Measurements from ENCODE around the gene ENPP4. TPM values are rescaled to one million over a fixed set of nuclear protein-coding genes. Genes with fewer than 3 reads are reported as not detected.

Gene ENPP4
- total and polyA plus RNA-seq, 9 of the 15 experiments (the other 6 are each of a cell fraction or from before 2014, with no cell fraction given), result 0.07 TPM; not detected in 8

- BruUV-seq (replicated peaks), result no TSS peak
- H3K79me2 ChIP-seq (ENCODE audit: control insufficient read depth, insufficient read depth, low read length), result no peaks in the 10 kb centered on the region
- H3K9me1 ChIP-seq (ENCODE audit: control insufficient read depth, insufficient read depth, low read length), result no peaks in the 10 kb centered on the region
- no peaks in the 10 kb centered on the region; a peak in 1 of 5 replicates for H3K27me3 ChIP-seq (ENCODE audit: control insufficient read depth in 2 of 2, insufficient read depth in 2 of 2, low read length in 2 of 2)
- H3K36me3 ChIP-seq (ENCODE audit: control insufficient read depth, insufficient read depth, low read length), result no peaks in the 10 kb centered on the region
- no peak overlapping the region for H3K4me3 ChIP-seq
- H3K4me1 ChIP-seq (replicated peaks in 1 of 2; ENCODE audit: control insufficient read depth in 2 of 2, insufficient read depth in 2 of 2, low read length in 2 of 2), result no peaks in the 10 kb centered on the region
- ChIA-PET CTCF (ENCODE audit: low intra/inter-chr PET ratio) (no interaction called here), POLR2A (no interaction called here)
- FAIRE-seq, result no peak
- no peak overlapping the region for H2AFZ ChIP-seq (ENCODE audit: low read depth, low read length)
- no peak overlapping the region for H3K27ac ChIP-seq (ENCODE audit: extremely low read depth, low read depth, low read length)
- WGBS (ENCODE audit: insufficient coverage, low coverage, missing lambda C conversion rate), result 0% methylated on average over 1 of the region's 1 CpG
- no peak overlapping the region for H3K9ac ChIP-seq (ENCODE audit: insufficient read depth in 1 of 2, low read depth in 2 of 2, low read length in 2 of 2)
- no peaks in the 10 kb centered on the region for H4K20me1 ChIP-seq (replicated peaks; ENCODE audit: control insufficient read depth, insufficient read depth, low read length)
- TF ChIP-seq ETS2 (tag; IDR thresholded peaks at IDR 0.05; ENCODE audit: borderline replicate concordance, poor library complexity, severe bottlenecking), result no peak
- no peak for TF ChIP-seq CUX1 (CRISPR knock-in tag; IDR thresholded peaks at IDR 0.05)
- TF ChIP-seq SMARCB1 (IDR thresholded peaks at IDR 0.05; ENCODE audit: insufficient read length, low read depth), result no peak
- TF ChIP-seq ZFPM2 (CRISPR knock-in tag; IDR thresholded peaks at IDR 0.05), result no peak
- no peak for TF ChIP-seq ARID1B (IDR thresholded peaks at IDR 0.05)
- no peak for TF ChIP-seq BRD9 (IDR thresholded peaks at IDR 0.05; ENCODE audit: low read depth, partially characterized antibody)
- no peak for TF ChIP-seq MYBL2 (IDR thresholded peaks at IDR 0.05; ENCODE audit: low read depth)
- no peak for TF ChIP-seq MYBL2 (CRISPR knock-in tag; IDR thresholded peaks at IDR 0.05; ENCODE audit: borderline replicate concordance)
- no peak for DNase-seq (ENCODE audit: extremely low read depth in 1 of 4, low spot score in 3 of 4)
- in situ Hi-C loops (cut with MboI), result no loop called here
- H3K4me2 ChIP-seq (ENCODE audit: insufficient read depth, low read length), result no peak overlapping the region
- no peak for ATAC-seq
- intact Hi-C loops (cut with micrococcal nuclease), result no loop called here
- H3K9me3 ChIP-seq (replicated peaks; ENCODE audit: control insufficient read depth, insufficient read depth, low read depth, low read length), result no peaks in the 10 kb centered on the region
Observed at GRCh38 chr6:46191961-46192360, 62.2 kb downstream of the ENPP4 start.

Other genes starting within 250 kb of the ENPP4 start
- gene CLIC5, start 114.1 kb upstream of the ENPP4 start, total RNA-seq (2014; rRNA removed), result not detected in 2 replicates
- gene CLIC5, start 114.1 kb upstream of the ENPP4 start, total RNA-seq (2014; rRNA removed; fragmentation: Illumina TruSeq; extraction: Trizol), result not detected in 2 replicates
- gene CLIC5, start 114.1 kb upstream of the ENPP4 start, total RNA-seq (2015; rRNA removed; fragmentation: Illumina TruSeq; extraction: Trizol), result not detected in 2 replicates
- gene CLIC5, start 114.1 kb upstream of the ENPP4 start, total RNA-seq (2021), result 0.04 and 0.31 TPM in 2 replicates
- not detected in 2 replicates for gene CLIC5, start 114.1 kb upstream of the ENPP4 start, polyA plus RNA-seq (2011; rRNA removed)
- not detected in 2 replicates for gene CLIC5, start 114.1 kb upstream of the ENPP4 start, polyA plus RNA-seq (2014; fragmentation: Illumina TruSeq; extraction: Trizol)
- not detected for gene CLIC5, start 114.1 kb upstream of the ENPP4 start, polyA plus RNA-seq (2014; fragmentation: Nextera tagmentation; extraction: Ambion mirVana)
- not detected in 2 replicates for gene CLIC5, start 114.1 kb upstream of the ENPP4 start, polyA plus RNA-seq (2014; rRNA removed)
- not detected in 2 replicates for gene ENPP5, start 41.0 kb downstream of the ENPP4 start, total RNA-seq (2014; rRNA removed)
- not detected in 2 replicates for gene ENPP5, start 41.0 kb downstream of the ENPP4 start, total RNA-seq (2014; rRNA removed; fragmentation: Illumina TruSeq; extraction: Trizol)
- not detected in 2 replicates for gene ENPP5, start 41.0 kb downstream of the ENPP4 start, total RNA-seq (2015; rRNA removed; fragmentation: Illumina TruSeq; extraction: Trizol)
- gene ENPP5, start 41.0 kb downstream of the ENPP4 start, total RNA-seq (2021), result not detected in 2 replicates
- not detected in 2 replicates for gene ENPP5, start 41.0 kb downstream of the ENPP4 start, polyA plus RNA-seq (2011; rRNA removed)
- not detected in 2 replicates for gene ENPP5, start 41.0 kb downstream of the ENPP4 start, polyA plus RNA-seq (2014; fragmentation: Illumina TruSeq; extraction: Trizol)
- gene ENPP5, start 41.0 kb downstream of the ENPP4 start, polyA plus RNA-seq (2014; fragmentation: Nextera tagmentation; extraction: Ambion mirVana), result not detected
- gene ENPP5, start 41.0 kb downstream of the ENPP4 start, polyA plus RNA-seq (2014; rRNA removed), result not detected in 2 replicates

All from K562 (cell line).